Endothelial cell of umbilical vein (primary cell): ENCODE results near the gene CLN3. TPM values are rescaled to one million over a fixed set of nuclear protein-coding genes. Genes with fewer than 3 reads are reported as not detected.

Experiments
- BruUV-seq: library from RNA; stranded (reverse); fragments of 400-500 nt; replicated peaks from 2 replicates; lab custom pipeline; 2021; lab: Mats Ljungman, UMichigan
- CTCF ChIA-PET: fragments of 300-600, 350-600 bp; sonication (Branson Sonifier 250); formaldehyde crosslinking; loops from one replicate; lab custom pipeline; 2021; ENCODE audit warnings: antibody characterized with exemption, inconsistent platforms; lab: Charles Lee
- POLR2A ChIA-PET: fragments of 300-600, 350-600 bp; sonication (Branson Sonifier 250); formaldehyde crosslinking; loops from one replicate; lab custom pipeline; 2021; ENCODE audit warnings: antibody characterized with exemption, inconsistent platforms; lab: Charles Lee
- DNase-seq: peaks from one replicate; pipeline ENCODE4 v3.0.0-alpha.2; 2011; ENCODE audit warnings: low read depth, low spot score
- FAIRE-seq: peaks from 2 replicates; lab custom pipeline; 2011; peaks lifted over from hg19 to GRCh38; lab: Jason Lieb, UNC
- H2AFZ ChIP-seq: 2 replicates; pipeline ENCODE4 v1.6.0; 2012; ENCODE audit warnings: low read depth, low read length, control low read depth, inconsistent platforms
- H3K27ac ChIP-seq: 2 replicates; pipeline ENCODE4 v1.5.1; 2011; ENCODE audit warnings: low read depth, mild to moderate bottlenecking, control low read depth, low read length, moderate library complexity; ENCODE audit not compliant: insufficient read depth
- H3K27me3 ChIP-seq, 2 experiments: 2 replicates each; pipeline versions ENCODE4 v1.6.0 to v1.6.1; 2011; ENCODE audit warnings: low read length in 2 of 2, mixed read lengths in 1 of 2; ENCODE audit not compliant: control insufficient read depth in 2 of 2, insufficient read depth in 2 of 2
- H3K36me3 ChIP-seq, 2 experiments: 2 replicates in 1 of 2; 3 replicates in 1 of 2; pipeline ENCODE4 v1.5.1; 2011; ENCODE audit warnings: low read length in 2 of 2, mild to moderate bottlenecking in 1 of 2, moderate library complexity in 1 of 2; ENCODE audit not compliant: control insufficient read depth in 2 of 2, insufficient read depth in 2 of 2; ENCODE audit errors: extremely low read depth in 1 of 2
- H3K4me1 ChIP-seq: 3 replicates; pipeline ENCODE4 v1.5.1; 2011; ENCODE audit warnings: mild to moderate bottlenecking, low read length; ENCODE audit not compliant: control insufficient read depth, insufficient read depth; ENCODE audit errors: extremely low read depth
- H3K4me2 ChIP-seq: 2 replicates; pipeline ENCODE4 v1.6.1; 2011; ENCODE audit warnings: low read length, control low read depth, mixed read lengths; ENCODE audit not compliant: insufficient read depth
- H3K4me3 ChIP-seq, 3 experiments: fragments of 200-600 bp in 1 of 3; sonication (generic), shearing (Covaris generic) in 1 of 3; replicated peaks in 1 of 3; 2 replicates each; pipeline ENCODE4 v1.5.1; 2011 to 2016; ENCODE audit warnings: control low read depth in 3 of 3, low read length in 3 of 3, mild to moderate bottlenecking in 2 of 3, inconsistent platforms in 1 of 3, low read depth in 1 of 3, moderate library complexity in 1 of 3; ENCODE audit not compliant: insufficient read depth in 1 of 3
- H3K79me2 ChIP-seq: 2 replicates; pipeline ENCODE4 v1.6.0; 2012; ENCODE audit warnings: low read length, inconsistent platforms; ENCODE audit not compliant: control insufficient read depth, insufficient read depth
- H3K9ac ChIP-seq: replicated peaks from 2 replicates; pipeline ENCODE3; 2011; ENCODE audit warnings: low read length, control low read depth; ENCODE audit not compliant: insufficient read depth; ENCODE audit errors: extremely low read depth
- H3K9me1 ChIP-seq: replicated peaks from 3 replicates; pipeline ENCODE4 v1.6.0; 2011; ENCODE audit warnings: mild to moderate bottlenecking, low read length; ENCODE audit not compliant: control insufficient read depth, insufficient read depth; ENCODE audit errors: extremely low read depth
- H3K9me3 ChIP-seq: replicated peaks from 2 replicates; pipeline ENCODE4 v1.5.1; 2012; ENCODE audit warnings: low read length, inconsistent platforms; ENCODE audit not compliant: control insufficient read depth, insufficient read depth
- H4K20me1 ChIP-seq: replicated peaks from 2 replicates; pipeline ENCODE3; 2011; ENCODE audit warnings: mild to moderate bottlenecking, low read length; ENCODE audit not compliant: control insufficient read depth, insufficient read depth; ENCODE audit errors: extremely low read depth
- CTCF ChIP-seq, 2 donors: IDR thresholded peaks; 1 replicate in 1 of 2; 2 replicates in 1 of 2; pipeline ENCODE4 v1.5.1; 2011; ENCODE audit warnings: low read length in 2 of 2, mild to moderate bottlenecking in 2 of 2, moderate library complexity in 2 of 2, control low read depth in 1 of 2, inconsistent platforms in 1 of 2, low read depth in 1 of 2; ENCODE audit not compliant: insufficient read depth in 1 of 2; ENCODE audit errors: extremely low read depth in 1 of 2
- EZH2 ChIP-seq: IDR thresholded peaks from 2 replicates; pipeline ENCODE4 v1.6.1; 2012; ENCODE audit warnings: borderline replicate concordance, low read depth, mild to moderate bottlenecking, moderate library complexity, low read length, inconsistent platforms; ENCODE audit not compliant: severe bottlenecking
- FOS ChIP-seq: IDR thresholded peaks from 2 replicates; pipeline ENCODE4 v1.6.1; 2011; ENCODE audit warnings: mild to moderate bottlenecking, low read length, moderate library complexity, borderline replicate concordance; ENCODE audit not compliant: insufficient read depth
- GATA2 ChIP-seq: IDR thresholded peaks from 2 replicates; pipeline ENCODE4 v1.7.0; 2011; ENCODE audit warnings: low read depth, mild to moderate bottlenecking, moderate library complexity, mixed read lengths, low read length; ENCODE audit not compliant: insufficient read length, insufficient read depth
- JUN ChIP-seq: IDR thresholded peaks from 2 replicates; pipeline ENCODE4 v1.6.1; 2011; ENCODE audit warnings: borderline replicate concordance, low read depth; ENCODE audit not compliant: insufficient read length, insufficient read depth
- MYC ChIP-seq: IDR thresholded peaks from one replicate; pipeline ENCODE4 v1.6.1; 2011; ENCODE audit warnings: mild to moderate bottlenecking, low read depth, low read length
- POLR2A ChIP-seq: IDR thresholded peaks from 2 replicates; pipeline ENCODE4 v1.6.1; 2012; ENCODE audit warnings: low read depth, mild to moderate bottlenecking, control low read depth, low read length
- POLR2AphosphoS5 ChIP-seq: IDR thresholded peaks from 2 replicates; pipeline ENCODE4 v1.6.1; 2012; ENCODE audit warnings: low read depth, mild to moderate bottlenecking, control low read depth, low read length, moderate library complexity; ENCODE audit not compliant: insufficient read depth
- dilution Hi-C: fragments of 300-500 bp; cut with MboI; formaldehyde crosslinking; loops from one replicate; pipeline ENCODE4 v1.15.0; 2019; ENCODE audit warnings: low sequenced_read_pairs; ENCODE audit not compliant: extremely low pct_ligation_motif_present
- intact Hi-C: fragments of 100-400 bp; cut with micrococcal nuclease; formaldehyde crosslinking; loops from one replicate; pipeline ENCODE4 v1.10.0; 2022
- polyA plus RNA-seq, 4 experiments: library from polyadenylated mRNA; depleted of rRNA in 3 of 4; stranded (reverse) in 3 of 4; unstranded in 1 of 4; fragments of >200 nt; gene quantifications; 2 replicates each; pipeline versions ENCODE4 v1.2.1 to v1.2.3, GENCODE V29; 2011 to 2012; ENCODE audit warnings: missing spikeins in 1 of 4
- total RNA-seq: library from RNA; stranded (reverse); gene quantifications from 2 replicates; pipeline ENCODE4 v1.2.3, GENCODE V29; 2021
- TF ChIP-seq, protein P1 (sequence below): IDR thresholded peaks from 2 replicates; pipeline ENCODE4 v1.6.1; 2011; ENCODE audit not compliant: insufficient read depth, insufficient read length

CLN3 gene
- total and polyA plus RNA-seq, 2 donors (not counting 3 experiments of a cell fraction or from before 2014, with no cell fraction given), result 40.2 to 76.1 TPM

- CTCF ChIA-PET, result no interaction called here
These were observed 19.2 kb upstream of the CLN3 start for GRCh38 chr16:28511031-28511430.

More at GRCh38 chr16:28511031-28511430, 19.2 kb upstream of the CLN3 start:
- Histone ChIP-seq H3K9ac (no peak overlapping the region), H3K9me3 (no peaks in the 10 kb centered on the region), H3K27me3 (no peaks in the 10 kb centered on the region), H2AFZ (no peak overlapping the region), H3K4me2 (no peak overlapping the region), H3K36me3 (no peaks in the 10 kb centered on the region), H3K4me3 (no peak overlapping the region), H3K79me2 (no peaks in the 10 kb centered on the region), H3K4me1 (no peaks in the 10 kb centered on the region), H3K27ac (no peak overlapping the region), H4K20me1 (no peaks in the 10 kb centered on the region), H3K9me1 (no peaks in the 10 kb centered on the region)
- DNase-seq (no peak), FAIRE-seq (no peak)
- dilution Hi-C loops (no loop called here), intact Hi-C loops (no loop called here)
- POLR2A ChIA-PET, result no interaction called here
- TF ChIP-seq EZH2, result no peak
- TF ChIP-seq JUN, result no peak
- TF ChIP-seq FOS, result no peak
- TF ChIP-seq GATA2, result no peak
- no peak for TF ChIP-seq POLR2AphosphoS5
- no peak for TF ChIP-seq CTCF (IDR thresholded peaks at IDR 0.05; ENCODE audit: extremely low read depth in 1 of 2, insufficient read depth in 1 of 2, low read depth in 1 of 2, low read length in 2 of 2)
- TF ChIP-seq POLR2A, result no peak
- TF ChIP-seq, protein P1, sequence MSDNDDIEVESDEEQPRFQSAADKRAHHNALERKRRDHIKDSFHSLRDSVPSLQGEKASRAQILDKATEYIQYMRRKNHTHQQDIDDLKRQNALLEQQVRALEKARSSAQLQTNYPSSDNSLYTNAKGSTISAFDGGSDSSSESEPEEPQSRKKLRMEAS, result no peak
- TF ChIP-seq MYC, result no peak
- BruUV-seq, result no TSS peak
